Measurements from ENCODE around the gene VWDE. TPM values are rescaled to one million over a fixed set of nuclear protein-coding genes. Genes with fewer than 3 reads are reported as not detected.

VWDE gene
- total and polyA plus RNA-seq, 2 experiments from 2014 or later = not detected

- H3K27ac ChIP-seq = no peak overlapping the region
These were observed 19.1 kb upstream of the VWDE start for GRCh38 chr7:12422554-12423320.

GRCh38 chr7:12418452-12418851 is 14.8 kb upstream of the VWDE start:
- H3K79me2 ChIP-seq (ENCODE audit: insufficient read depth) = no peaks in the 10 kb centered on the region
- H3F3A ChIP-seq (ENCODE audit: insufficient read depth) = peaks cover 9% of the 10 kb centered on the region
- DNase-seq = no peak
- no peaks in the 10 kb centered on the region for H3K36me3 ChIP-seq (ENCODE audit: low read depth)
- no peak overlapping the region for H3K9ac ChIP-seq
- no peaks in the 10 kb centered on the region; the same call in 1 of the 2 replicates for H3K27me3 ChIP-seq (replicated peaks; ENCODE audit: insufficient read depth)
- no peak overlapping the region for H3K27ac ChIP-seq
- H4K20me1 ChIP-seq (ENCODE audit: insufficient read depth) = no peaks in the 10 kb centered on the region
- H3K9me3 ChIP-seq (ENCODE audit: low read depth) = no peaks in the 10 kb centered on the region
- no peak for TF ChIP-seq EZH2phosphoT487 (IDR thresholded peaks at IDR 0.05; ENCODE audit: insufficient read depth, low read depth)
- no peak for TF ChIP-seq EZH2 (IDR thresholded peaks at IDR 0.05; ENCODE audit: insufficient read depth, poor library complexity, severe bottlenecking)
- peaks cover 14% of the 10 kb centered on the region for H3K4me1 ChIP-seq (ENCODE audit: insufficient read depth)
- no peak overlapping the region for H2AFZ ChIP-seq
- in situ Hi-C loops (cut with MboI) = no loop called here
- H3K4me3 ChIP-seq = no peak overlapping the region
- no peaks in the 10 kb centered on the region for H3K9me2 ChIP-seq (ENCODE audit: insufficient read depth)
- H3K4me2 ChIP-seq (ENCODE audit: unreplicated experiment) = no peak overlapping the region

More at GRCh38 chr7:12422554-12423320, 19.1 kb upstream of the VWDE start:
- H3K4me2 ChIP-seq (ENCODE audit: unreplicated experiment) = peak overlapping the region; percentile 83
- H3K4me1 ChIP-seq (ENCODE audit: insufficient read depth) = peaks cover 23% of the 10 kb centered on the region
- no peak overlapping the region; the same call in 1 of the 2 replicates for H3K4me3 ChIP-seq
- no peaks in the 10 kb centered on the region for H3K27me3 ChIP-seq (replicated peaks; ENCODE audit: insufficient read depth)
- H3K79me2 ChIP-seq (ENCODE audit: insufficient read depth) = no peaks in the 10 kb centered on the region
- no peak for TF ChIP-seq EZH2phosphoT487 (IDR thresholded peaks at IDR 0.05; ENCODE audit: insufficient read depth, low read depth)
- peak; percentile 51 for DNase-seq
- no peak overlapping the region for H3K9ac ChIP-seq
- no peaks in the 10 kb centered on the region for H4K20me1 ChIP-seq (ENCODE audit: insufficient read depth)
- no peak overlapping the region for H2AFZ ChIP-seq
- in situ Hi-C loops (cut with MboI) = no loop called here
- no peaks in the 10 kb centered on the region for H3K9me3 ChIP-seq (ENCODE audit: low read depth)
- peaks cover 20% of the 10 kb centered on the region for H3F3A ChIP-seq (ENCODE audit: insufficient read depth)
- no peaks in the 10 kb centered on the region for H3K9me2 ChIP-seq (ENCODE audit: insufficient read depth)
- no peaks in the 10 kb centered on the region for H3K36me3 ChIP-seq (ENCODE audit: low read depth)
- 55 to 60% methylated on average over 4 of the region's 4 CpGs for WGBS, 2 experiments (ENCODE audit: low coverage in 1 of 2, low lambda C conversion rate in 2 of 2, missing lambda C conversion rate in 2 of 2)

- Histone ChIP-seq H3K9me2 (ENCODE audit: insufficient read depth) (no peaks in the 10 kb centered on the region), H3K9me3 (ENCODE audit: low read depth) (no peaks in the 10 kb centered on the region), H3K36me3 (ENCODE audit: low read depth) (no peaks in the 10 kb centered on the region), H3K27me3 (replicated peaks; ENCODE audit: insufficient read depth) (no peaks in the 10 kb centered on the region; the same call in 1 of the 2 replicates), H3K27ac (no peak overlapping the region), H3F3A (ENCODE audit: insufficient read depth) (no peaks in the 10 kb centered on the region), H3K4me3 (no peak overlapping the region), H2AFZ (no peak overlapping the region), H3K4me1 (ENCODE audit: insufficient read depth) (no peaks in the 10 kb centered on the region), H3K4me2 (ENCODE audit: unreplicated experiment) (no peak overlapping the region), H4K20me1 (ENCODE audit: insufficient read depth) (no peaks in the 10 kb centered on the region), H3K79me2 (ENCODE audit: insufficient read depth) (no peaks in the 10 kb centered on the region), H3K9ac (no peak overlapping the region)
- TF ChIP-seq EZH2phosphoT487 (IDR thresholded peaks at IDR 0.05; ENCODE audit: insufficient read depth, low read depth) (no peak), EZH2 (IDR thresholded peaks at IDR 0.05; ENCODE audit: insufficient read depth, poor library complexity, severe bottlenecking) (no peak)
- in situ Hi-C loops (cut with MboI) = no loop called here
- no peak for DNase-seq
These were observed 11.4 kb upstream of the VWDE start for GRCh38 chr7:12415072-12415471.

GRCh38 chr7:12412407-12412806 is 8.7 kb upstream of the VWDE start:
- Histone ChIP-seq H3K9ac (no peak overlapping the region), H3F3A (ENCODE audit: insufficient read depth) (no peaks in the 10 kb centered on the region), H3K4me3 (no peak overlapping the region), H3K4me2 (ENCODE audit: unreplicated experiment) (no peak overlapping the region), H3K4me1 (ENCODE audit: insufficient read depth) (no peaks in the 10 kb centered on the region), H4K20me1 (ENCODE audit: insufficient read depth) (no peaks in the 10 kb centered on the region), H3K36me3 (ENCODE audit: low read depth) (no peaks in the 10 kb centered on the region), H3K27me3 (replicated peaks; ENCODE audit: insufficient read depth) (no peaks in the 10 kb centered on the region; the same call in 1 of the 2 replicates), H3K9me2 (ENCODE audit: insufficient read depth) (no peaks in the 10 kb centered on the region), H2AFZ (no peak overlapping the region), H3K27ac (no peak overlapping the region), H3K9me3 (ENCODE audit: low read depth) (no peaks in the 10 kb centered on the region), H3K79me2 (ENCODE audit: insufficient read depth) (no peaks in the 10 kb centered on the region)
- no peak for TF ChIP-seq EZH2 (IDR thresholded peaks at IDR 0.05; ENCODE audit: insufficient read depth, poor library complexity, severe bottlenecking)
- TF ChIP-seq EZH2phosphoT487 (IDR thresholded peaks at IDR 0.05; ENCODE audit: insufficient read depth, low read depth) = no peak
- DNase-seq = no peak
- 46 to 61% methylated on average over 1 of the region's 1 CpG for whole genome bisulfite sequencing, 2 experiments (ENCODE audit: low coverage in 1 of 2, low lambda C conversion rate in 2 of 2, missing lambda C conversion rate in 2 of 2)
- in situ Hi-C loops (cut with MboI) = no loop called here

GRCh38 chr7:12410523-12410922 is 6.9 kb upstream of the VWDE start:
- no peak overlapping the region for H2AFZ ChIP-seq
- in situ Hi-C loops (cut with MboI) = no loop called here
- H3K36me3 ChIP-seq (ENCODE audit: low read depth) = no peaks in the 10 kb centered on the region
- no peak for DNase-seq
- H3K27me3 ChIP-seq (replicated peaks; ENCODE audit: insufficient read depth) = peaks cover 3% of the 10 kb centered on the region; the same call in 1 of the 2 replicates
- no peaks in the 10 kb centered on the region for H3K4me1 ChIP-seq (ENCODE audit: insufficient read depth)
- H3F3A ChIP-seq (ENCODE audit: insufficient read depth) = no peaks in the 10 kb centered on the region
- no peak overlapping the region for H3K9ac ChIP-seq
- no peak overlapping the region for H3K4me3 ChIP-seq
- TF ChIP-seq EZH2phosphoT487 (IDR thresholded peaks at IDR 0.05; ENCODE audit: insufficient read depth, low read depth) = no peak
- no peaks in the 10 kb centered on the region for H3K9me3 ChIP-seq (ENCODE audit: low read depth)
- H3K4me2 ChIP-seq (ENCODE audit: unreplicated experiment) = no peak overlapping the region
- no peaks in the 10 kb centered on the region for H3K79me2 ChIP-seq (ENCODE audit: insufficient read depth)
- H4K20me1 ChIP-seq (ENCODE audit: insufficient read depth) = no peaks in the 10 kb centered on the region
- no peak overlapping the region for H3K27ac ChIP-seq
- H3K9me2 ChIP-seq (ENCODE audit: insufficient read depth) = no peaks in the 10 kb centered on the region

Measured in GM23248 (cell line).